GM21825 (cell line): ENCODE results near the gene TCP11L2.

Source experiments
- ATAC-seq: cut with Tn5 transposase; IDR thresholded peaks from one replicate; pipeline ENCODE4 v1.9.1; 2021; ENCODE audit warnings: mild to moderate bottlenecking, moderate library complexity; ENCODE audit not compliant: unreplicated experiment

TCP11L2 gene

DNA sequence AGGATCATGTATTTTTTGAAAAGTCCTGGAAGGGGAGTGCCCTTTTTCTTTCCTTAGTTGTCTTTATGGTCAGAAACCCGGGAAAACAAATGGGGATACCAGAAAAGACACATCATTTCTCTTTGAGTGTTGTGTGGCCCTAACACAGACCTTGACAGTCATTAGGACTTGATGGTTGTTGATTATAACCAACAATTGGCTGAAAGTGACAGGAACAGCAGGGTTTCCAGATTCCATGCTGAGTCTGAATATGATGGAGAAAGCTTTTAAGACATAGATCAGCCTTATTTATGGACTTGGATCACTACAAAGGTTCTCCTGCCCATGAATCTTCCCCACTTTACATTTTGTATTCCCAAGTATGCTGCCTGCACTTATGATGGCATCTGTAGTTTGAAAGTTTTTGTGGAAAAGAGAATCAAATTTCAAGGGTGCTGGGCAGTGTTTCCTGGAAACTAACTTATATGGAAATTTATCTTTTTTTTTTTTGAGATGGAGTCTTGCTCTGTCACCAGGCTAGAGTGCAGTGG lies 85.4 kb downstream of the TCP11L2 start:
- ATAC-seq = no peak

DNA sequence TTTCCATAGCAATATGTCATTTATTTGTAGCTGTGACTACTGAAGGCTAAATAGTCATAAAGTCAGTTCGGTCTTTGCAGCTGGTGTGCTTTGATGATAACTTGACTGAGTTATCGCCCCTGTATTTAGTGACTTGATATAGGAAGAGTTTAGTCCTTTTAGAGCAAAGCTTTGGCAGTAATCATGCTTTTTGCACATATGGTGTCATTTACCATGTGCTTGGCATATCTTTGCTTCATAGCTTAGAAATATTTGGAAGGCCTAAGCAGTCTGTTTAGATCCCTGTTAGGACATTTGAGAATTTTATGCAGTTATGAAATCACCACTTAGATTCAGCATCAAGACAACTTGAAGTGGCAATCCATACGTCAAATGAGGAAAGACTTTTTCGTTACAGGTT lies 86.6 kb downstream of the TCP11L2 start:
- ATAC-seq = no peak

DNA sequence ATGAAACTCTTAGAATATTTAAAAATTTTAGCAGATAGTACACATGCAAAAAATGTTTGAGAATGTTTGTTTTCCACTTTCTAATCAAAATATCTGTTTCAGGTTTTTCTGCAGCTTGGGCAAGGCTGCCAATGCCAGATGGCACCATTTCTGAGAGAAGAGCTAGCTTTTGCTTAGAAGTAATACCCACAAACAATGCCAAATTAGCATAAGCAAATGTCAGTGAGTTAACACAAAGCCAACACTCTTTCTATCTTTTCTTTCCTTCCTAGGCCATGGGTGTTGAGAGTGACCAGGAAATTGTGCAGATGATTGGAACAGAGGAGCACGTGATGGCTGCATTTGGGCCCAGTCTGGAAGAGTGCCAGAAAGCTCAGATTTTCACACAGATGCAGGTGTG lies 90.2 kb downstream of the TCP11L2 start:
- ATAC-seq = no peak
